ENCODE results near the gene MARK3. TPM values are rescaled to one million over a fixed set of nuclear protein-coding genes. Genes with fewer than 3 reads are reported as not detected.
"Not testable (repeated sequence)": the region's sequence is repeated elsewhere in the genome, so short reads cannot be mapped to it uniquely, and the experiment has no call there.

The MARK3 gene
- total RNA-seq, 4 donors from 2014 or later: 78.8 to 133 (median 121) TPM

GRCh38 chr14:103522649-103523574, 137.7 kb downstream of the MARK3 start, which contains the start of gene CKB:
Gene CKB, minus strand, starts transcription at chr14:103522830. Its CDS starts 337 bp downstream, at chr14:103522493.
- no peak for DNase-seq (ENCODE audit: low spot score)
- ATAC-seq (ENCODE audit: low FRiP score): peak; percentile 23
- no peak for TF ChIP-seq CTCF (IDR thresholded peaks at IDR 0.05)

- TF ChIP-seq CTCF (IDR thresholded peaks at IDR 0.05): no peak
- ATAC-seq (ENCODE audit: low FRiP score) (no peak), DNase-seq (ENCODE audit: low spot score) (no peak)
Measured at GRCh38 chr14:103523575-103523954, 138.3 kb downstream of the MARK3 start.

DNA sequence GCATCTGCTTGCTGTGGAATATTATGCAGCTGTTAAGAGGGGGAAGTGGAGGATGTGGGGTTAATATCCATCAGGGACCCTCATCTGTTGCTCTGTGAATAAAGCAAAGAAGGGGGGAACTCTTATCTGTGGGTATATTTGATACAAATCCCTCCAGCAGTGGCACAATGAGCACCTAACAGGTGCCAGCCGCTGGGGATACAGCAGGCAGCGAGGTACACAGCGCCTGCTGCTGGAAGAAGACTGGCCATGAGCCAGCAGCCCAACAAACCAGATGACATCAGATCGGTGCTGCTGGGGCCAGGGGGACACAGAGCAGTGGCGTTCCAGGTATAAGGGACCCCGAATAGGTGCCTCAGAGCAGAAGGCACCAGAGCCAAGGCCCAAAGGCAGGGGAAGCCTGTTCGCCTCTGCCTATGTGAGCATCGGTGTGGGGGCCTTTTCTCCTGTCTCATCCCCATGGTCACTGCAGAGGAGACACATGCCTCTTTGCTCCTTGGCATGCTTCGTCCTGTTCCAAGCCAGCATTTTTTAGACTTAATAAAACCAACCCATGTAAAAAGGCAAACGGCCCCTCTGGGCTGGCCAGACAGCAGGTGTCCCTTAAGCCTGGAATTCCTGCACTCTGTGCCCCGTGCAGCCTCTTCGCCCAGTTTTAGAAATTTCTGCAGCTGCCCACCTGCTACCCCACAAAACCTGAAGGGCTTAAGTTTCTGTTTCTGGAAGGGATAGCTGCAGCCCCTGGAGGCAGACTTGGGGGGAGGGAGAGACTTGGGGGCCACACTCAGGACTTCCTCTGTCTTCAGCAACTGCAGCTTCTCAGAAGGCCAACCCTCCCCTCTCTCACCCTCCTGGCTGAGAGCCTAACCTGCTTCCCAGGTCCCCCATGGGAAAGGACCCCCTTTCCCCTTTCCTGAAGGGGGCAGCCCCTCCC, 139.1 kb downstream of the MARK3 start:
- no peak for TF ChIP-seq CTCF (IDR thresholded peaks at IDR 0.05)
- no peak for ATAC-seq (ENCODE audit: low FRiP score)
- no peak for DNase-seq (ENCODE audit: low spot score)

- ATAC-seq (ENCODE audit: low FRiP score): not testable (repeated sequence)
Measured at GRCh38 chr14:103525430-103526246, 140.4 kb downstream of the MARK3 start.

GRCh38 chr14:103526247-103526913, 141.2 kb downstream of the MARK3 start:
- no peak for ATAC-seq (ENCODE audit: low FRiP score)
- DNase-seq (ENCODE audit: low spot score): no peak
- TF ChIP-seq CTCF (IDR thresholded peaks at IDR 0.05): no peak

More at GRCh38 chr14:103525430-103526246, 140.4 kb downstream of the MARK3 start:
- not testable (repeated sequence) for DNase-seq (ENCODE audit: low spot score)

DNA sequence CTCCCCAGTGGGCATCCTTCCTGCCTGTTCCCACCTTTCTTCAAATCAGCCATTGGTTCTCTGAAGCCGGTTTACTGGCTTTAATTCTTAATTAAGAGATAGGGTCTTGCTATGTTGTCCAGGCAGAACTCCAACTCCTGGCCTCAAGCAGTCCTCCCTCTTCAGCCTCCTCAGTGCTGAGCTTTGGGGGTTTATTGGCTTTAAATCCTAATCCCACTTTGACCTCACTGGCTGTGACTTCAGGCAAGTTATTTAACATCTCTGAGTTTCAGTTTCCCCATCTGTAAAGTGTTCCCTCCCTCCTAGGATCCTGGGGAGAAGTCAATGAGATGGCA, 141.7 kb downstream of the MARK3 start:
- ATAC-seq (ENCODE audit: low FRiP score) (no peak), DNase-seq (ENCODE audit: low spot score) (no peak)
- TF ChIP-seq CTCF (IDR thresholded peaks at IDR 0.05): no peak

All from omental fat pad (tissue), 4 donors.